Astrocyte of the spinal cord (primary cell): ENCODE data around the gene GPX3.

ENCODE experiments used
- DNase-seq: peaks from one replicate; pipeline ENCODE4 v3.0.0; 2011; ENCODE audit warnings: low read depth, low spot score
- H3K4me3 ChIP-seq: 2 replicates; pipeline ENCODE4 v1.5.1; 2011; ENCODE audit warnings: low read depth, mild to moderate bottlenecking, low read length, moderate library complexity
- in situ Hi-C: cut with HindIII; loops from 2 replicates; pipeline ENCODE4 v1.10.0; 2017; ENCODE audit warnings: low sequenced_read_pairs
- TF ChIP-seq, protein P1 (sequence below): IDR thresholded peaks from 2 replicates; pipeline ENCODE4 v1.5.1; 2012; ENCODE audit warnings: low read depth, mild to moderate bottlenecking, low read length, inconsistent platforms

GPX3 gene

GRCh38 chr5:151018846-151019245, 1.5 kb upstream of the GPX3 start:
- H3K4me3 ChIP-seq = no peak overlapping the region
- DNase-seq = no peak
- TF ChIP-seq, protein P1, sequence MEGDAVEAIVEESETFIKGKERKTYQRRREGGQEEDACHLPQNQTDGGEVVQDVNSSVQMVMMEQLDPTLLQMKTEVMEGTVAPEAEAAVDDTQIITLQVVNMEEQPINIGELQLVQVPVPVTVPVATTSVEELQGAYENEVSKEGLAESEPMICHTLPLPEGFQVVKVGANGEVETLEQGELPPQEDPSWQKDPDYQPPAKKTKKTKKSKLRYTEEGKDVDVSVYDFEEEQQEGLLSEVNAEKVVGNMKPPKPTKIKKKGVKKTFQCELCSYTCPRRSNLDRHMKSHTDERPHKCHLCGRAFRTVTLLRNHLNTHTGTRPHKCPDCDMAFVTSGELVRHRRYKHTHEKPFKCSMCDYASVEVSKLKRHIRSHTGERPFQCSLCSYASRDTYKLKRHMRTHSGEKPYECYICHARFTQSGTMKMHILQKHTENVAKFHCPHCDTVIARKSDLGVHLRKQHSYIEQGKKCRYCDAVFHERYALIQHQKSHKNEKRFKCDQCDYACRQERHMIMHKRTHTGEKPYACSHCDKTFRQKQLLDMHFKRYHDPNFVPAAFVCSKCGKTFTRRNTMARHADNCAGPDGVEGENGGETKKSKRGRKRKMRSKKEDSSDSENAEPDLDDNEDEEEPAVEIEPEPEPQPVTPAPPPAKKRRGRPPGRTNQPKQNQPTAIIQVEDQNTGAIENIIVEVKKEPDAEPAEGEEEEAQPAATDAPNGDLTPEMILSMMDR = no peak
- in situ Hi-C loops = no loop called here

- TF ChIP-seq, protein P1 = no peak
- H3K4me3 ChIP-seq = no peak overlapping the region
- in situ Hi-C loops = no loop called here
- DNase-seq = no peak
Measured at GRCh38 chr5:151019331-151019730, 1.1 kb upstream of the GPX3 start.

GRCh38 chr5:151021746-151022145, 1.4 kb downstream of the GPX3 start:
- in situ Hi-C loops = no loop called here
- no peak overlapping the region for H3K4me3 ChIP-seq
- no peak for DNase-seq
- TF ChIP-seq, protein P1 = no peak

DNA sequence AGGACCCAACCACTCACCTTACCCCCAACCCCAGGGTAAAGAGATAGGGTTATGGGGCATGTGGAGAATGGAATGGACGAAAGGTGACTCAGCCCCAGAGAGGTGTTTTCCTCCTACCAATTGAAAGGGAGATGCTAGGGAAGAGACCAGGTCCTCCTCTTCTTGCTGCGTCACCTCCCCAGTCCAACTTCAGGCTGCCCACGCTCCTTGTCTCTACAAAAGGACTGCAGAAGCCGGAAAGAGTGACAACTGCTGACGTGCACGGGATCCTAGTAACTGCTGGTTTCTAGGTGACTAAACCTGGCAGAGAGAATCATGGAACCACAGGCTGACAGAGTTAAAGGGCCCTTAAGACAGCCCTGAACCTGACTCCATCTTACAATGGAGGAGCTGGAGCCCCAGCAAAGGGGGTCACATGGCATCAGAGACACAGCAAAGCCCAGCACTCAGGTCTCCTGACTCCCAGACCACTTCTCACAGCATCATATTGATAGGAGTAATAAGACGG, 2.2 kb downstream of the GPX3 start:
- no peak overlapping the region for H3K4me3 ChIP-seq
- peak; percentile 21 for DNase-seq
- TF ChIP-seq, protein P1 = no peak
- in situ Hi-C loops = no loop called here

DNA sequence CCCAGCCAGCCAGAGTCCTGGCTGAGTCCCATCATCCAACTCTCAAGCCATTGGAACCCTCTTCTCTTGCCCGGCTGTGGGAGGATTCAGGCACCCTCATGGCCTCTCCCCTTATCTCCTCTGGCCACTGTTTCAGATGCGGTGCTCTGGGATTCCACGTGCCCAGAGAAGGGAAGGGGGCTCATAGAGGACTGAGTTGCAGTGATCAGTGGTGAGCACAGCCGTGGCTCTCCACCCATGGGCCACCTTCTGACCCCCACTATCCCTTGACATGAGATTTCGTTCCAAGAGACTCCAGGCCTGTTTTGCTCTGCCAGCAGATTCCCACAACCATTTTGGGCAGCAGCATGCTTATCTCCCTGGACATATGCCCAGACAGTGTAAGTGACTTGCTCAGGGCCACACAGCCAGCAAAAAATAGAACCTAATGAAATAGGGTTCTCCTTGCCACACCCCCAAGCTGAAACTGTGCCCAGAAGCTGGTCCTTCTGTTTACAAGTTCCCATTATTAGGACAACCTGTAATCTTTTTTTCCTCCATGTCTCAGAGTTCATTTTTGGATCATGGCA, 2.7 kb downstream of the GPX3 start:
- TF ChIP-seq, protein P1 = no peak
- in situ Hi-C loops = no loop called here
- no peak for DNase-seq
- H3K4me3 ChIP-seq = no peak overlapping the region

DNA sequence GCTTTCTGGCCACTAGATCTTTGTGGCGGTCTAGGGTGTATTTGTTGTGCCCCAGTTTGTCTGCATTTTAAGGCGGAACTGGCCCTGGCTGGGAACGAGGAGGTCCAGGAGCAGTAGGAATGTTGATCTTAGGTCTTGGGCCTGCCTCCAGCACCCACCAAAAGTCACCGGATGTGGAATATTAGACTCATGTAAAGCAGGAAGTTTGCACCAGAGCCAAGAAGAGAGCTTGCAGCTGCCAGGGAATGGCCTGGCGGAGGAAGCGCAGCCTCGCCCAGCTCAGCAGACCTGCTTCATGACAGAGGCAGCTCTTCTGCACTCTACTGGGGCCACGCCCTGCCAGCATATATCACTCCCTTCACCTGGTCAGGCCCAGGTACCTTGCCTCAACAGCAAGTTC, 3.3 kb downstream of the GPX3 start:
- in situ Hi-C loops = no loop called here
- TF ChIP-seq, protein P1 = no peak
- H3K4me3 ChIP-seq = no peak overlapping the region
- no peak for DNase-seq
